Nasal cavity respiratory epithelium epithelial cell of viscerocranial mucosa (primary cell): Measurements from ENCODE around the gene ZBTB7B. TPM values are rescaled to one million over a fixed set of nuclear protein-coding genes. Genes with fewer than 3 reads are reported as not detected.

Source experiments
- total RNA-seq: library from RNA; depleted of rRNA; stranded (reverse); fragments of >200 nt; gene quantifications from 2 replicates; pipeline ENCODE4 v1.2.3, GENCODE V29; 2014

ZBTB7B gene
- 57.8 and 70.3 TPM in 2 replicates for total RNA-seq

DNA sequence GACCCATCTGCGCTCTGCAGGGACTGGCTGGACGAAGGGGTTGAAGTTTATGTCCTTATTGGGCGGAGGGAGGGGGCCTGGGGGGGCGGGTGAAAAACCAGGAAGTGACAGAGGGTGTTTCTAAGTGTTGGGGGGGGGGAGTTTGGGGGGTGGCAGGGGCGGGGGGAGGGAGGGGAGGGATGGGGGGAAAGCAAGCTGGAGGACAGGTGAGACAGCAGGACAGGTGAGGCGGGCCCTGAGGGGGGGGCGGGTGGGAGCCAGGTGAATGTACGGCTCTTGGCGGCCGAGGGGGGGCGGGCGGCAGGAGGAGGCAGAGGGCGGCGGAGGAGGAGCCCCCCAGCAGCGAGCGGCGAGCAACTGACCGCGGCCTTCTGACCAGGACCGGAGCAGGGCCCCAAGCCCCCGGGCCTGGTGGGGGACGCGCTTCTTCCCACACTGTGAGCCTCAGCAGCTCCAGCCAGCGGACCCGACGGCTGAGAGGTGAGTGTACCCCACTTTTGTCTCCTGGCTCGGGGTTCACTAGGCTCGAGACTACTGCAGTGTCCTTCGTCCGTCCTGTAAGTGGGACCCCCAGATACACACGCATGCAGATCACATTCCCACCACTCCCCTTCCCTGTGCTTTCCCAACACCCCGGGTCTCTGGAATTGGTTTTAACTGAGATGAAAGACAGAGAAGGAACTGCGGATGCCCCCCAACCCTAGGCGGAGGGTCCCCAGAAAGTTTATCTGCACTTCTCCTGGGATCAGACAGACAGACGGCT is at the start of gene ZBTB7B:
TSS of gene ZBTB7B (plus strand) at position 339 of the 763 bp plus-strand sequence. CDS start 11,859 bp downstream, outside the sequence.

DNA sequence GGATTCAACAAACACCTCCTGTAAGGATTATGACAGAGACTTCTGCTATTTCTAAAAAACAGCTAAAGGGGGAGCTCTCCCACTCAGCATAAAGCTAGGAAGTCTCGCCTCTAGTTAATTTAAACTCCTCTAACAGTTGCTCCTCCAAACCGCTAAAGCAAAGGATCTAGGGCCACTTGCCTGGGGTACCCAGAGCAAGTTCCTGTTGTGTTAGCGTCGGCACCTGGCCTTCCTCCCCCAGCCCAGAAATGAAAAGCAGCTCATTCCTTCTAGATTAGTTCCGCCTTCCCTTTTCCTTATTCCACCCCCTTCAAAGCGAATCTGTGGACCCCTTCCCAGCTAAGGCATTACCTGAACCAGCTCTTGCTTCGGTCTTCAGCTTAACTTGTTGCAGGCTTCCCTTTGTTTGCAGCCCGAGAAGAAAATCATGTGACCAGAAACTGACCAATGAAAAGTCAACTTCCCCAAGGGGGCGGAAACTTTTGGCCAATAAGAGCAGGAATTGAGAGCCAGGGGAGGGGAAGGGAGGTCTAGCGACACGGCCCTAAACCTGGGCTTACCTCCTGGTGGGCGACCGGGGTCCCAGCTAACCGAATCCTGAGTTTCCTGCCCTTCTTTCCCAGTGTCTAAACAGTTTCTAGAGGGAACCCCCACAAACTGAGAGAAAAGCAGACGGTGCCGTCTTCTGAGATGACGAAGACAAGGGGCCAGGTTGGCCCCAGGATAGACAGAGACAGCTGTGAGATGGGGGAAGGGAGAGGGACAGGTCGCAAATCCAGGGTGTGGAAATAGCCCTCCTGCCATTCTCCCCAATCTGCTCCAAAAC is 46.7 kb upstream of the ZBTB7B start, which contains the start of gene PBXIP1:
TSS of gene PBXIP1 (minus strand) at position 382 of the 826 bp plus-strand sequence. CDS start 2,378 bp downstream, outside the sequence.

DNA sequence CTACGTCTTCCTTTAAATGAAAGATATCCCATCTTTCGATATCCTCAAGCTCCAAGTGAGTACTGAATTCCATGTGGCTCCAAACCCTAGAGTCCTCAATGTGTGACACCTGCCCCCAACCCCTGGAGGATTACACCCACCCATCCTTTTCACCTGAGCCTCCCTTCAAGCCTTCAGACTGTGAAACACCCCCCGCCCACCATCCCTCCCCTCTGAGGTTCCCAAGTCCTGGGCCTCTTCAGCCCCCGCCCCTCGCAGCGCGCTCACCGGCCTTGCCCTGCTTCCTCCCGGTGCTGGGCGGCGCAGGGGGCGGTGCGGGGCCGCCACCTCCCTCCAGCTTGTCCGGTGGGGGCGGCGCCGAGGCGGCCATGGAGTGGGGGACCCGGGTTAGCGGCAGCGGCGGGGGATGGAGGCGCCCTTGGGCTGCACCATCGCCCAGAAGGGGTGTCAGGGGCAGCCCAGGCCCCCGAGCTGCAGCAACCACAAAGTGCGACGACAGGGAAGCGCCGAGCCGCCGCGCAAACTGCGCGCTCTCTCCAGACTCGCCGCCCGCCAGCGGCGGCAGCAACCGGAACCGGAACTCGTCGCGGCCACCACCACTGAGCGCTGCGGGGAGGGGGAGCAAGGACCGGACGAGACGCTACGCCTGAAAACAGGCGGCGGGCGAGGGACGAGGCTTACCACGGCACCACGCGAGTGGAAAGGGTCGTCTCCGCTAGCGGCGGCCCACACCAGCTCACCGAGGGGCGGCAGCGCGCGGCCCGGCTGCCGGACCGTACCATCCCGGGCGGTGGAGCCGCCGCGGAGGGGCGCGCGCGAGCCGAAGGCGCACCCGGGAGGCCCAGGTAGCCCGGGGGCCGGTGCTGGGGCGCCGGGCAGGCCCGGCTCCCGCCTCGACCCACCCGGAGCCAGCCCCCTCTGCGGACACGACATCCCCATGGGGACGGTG is 41.1 kb upstream of the ZBTB7B start, which contains the start of gene PYGO2:
TSS of gene PYGO2 (minus strand) at position 576 of the 949 bp plus-strand sequence. CDS start at position 370, 206 bp downstream.

DNA sequence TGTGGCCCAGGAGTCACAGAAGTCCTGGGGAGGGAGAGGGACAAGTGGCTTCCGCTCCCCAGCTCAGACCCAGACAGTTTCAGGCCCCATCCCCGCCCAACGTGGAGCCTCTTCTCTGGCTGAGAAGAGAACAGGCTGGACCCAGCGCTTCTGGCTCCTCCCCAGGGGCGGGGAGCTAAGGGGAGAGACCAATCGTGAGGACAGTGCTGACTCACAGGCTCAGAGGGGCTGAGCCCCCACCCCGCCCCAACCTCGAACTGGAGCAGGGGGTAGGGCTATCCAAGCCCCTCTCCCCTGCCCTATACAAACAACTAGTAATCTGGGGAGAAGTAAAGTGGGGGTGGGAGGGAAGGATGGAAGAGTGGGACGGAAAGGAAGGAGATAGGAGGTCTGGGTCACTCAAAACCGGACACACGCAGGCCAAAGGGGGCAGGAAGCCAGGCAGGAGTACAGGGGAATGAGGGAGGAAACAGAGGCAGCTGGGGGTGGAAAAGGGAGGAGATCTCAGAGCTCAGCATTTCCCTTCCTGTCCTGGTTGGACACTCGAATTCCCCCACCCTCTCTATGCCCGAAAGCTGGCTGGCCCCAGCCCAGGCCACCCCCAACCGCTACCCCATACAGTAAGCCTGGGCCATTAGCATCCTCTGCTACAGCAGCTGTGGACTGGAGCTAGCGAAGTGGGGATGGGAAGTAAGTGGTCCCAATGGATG is 31.8 kb upstream of the ZBTB7B start, which contains the start of gene SHC1:
TSS of gene SHC1 (minus strand) at position 117 of the 710 bp plus-strand sequence. CDS start 221 bp downstream, outside the sequence.

DNA sequence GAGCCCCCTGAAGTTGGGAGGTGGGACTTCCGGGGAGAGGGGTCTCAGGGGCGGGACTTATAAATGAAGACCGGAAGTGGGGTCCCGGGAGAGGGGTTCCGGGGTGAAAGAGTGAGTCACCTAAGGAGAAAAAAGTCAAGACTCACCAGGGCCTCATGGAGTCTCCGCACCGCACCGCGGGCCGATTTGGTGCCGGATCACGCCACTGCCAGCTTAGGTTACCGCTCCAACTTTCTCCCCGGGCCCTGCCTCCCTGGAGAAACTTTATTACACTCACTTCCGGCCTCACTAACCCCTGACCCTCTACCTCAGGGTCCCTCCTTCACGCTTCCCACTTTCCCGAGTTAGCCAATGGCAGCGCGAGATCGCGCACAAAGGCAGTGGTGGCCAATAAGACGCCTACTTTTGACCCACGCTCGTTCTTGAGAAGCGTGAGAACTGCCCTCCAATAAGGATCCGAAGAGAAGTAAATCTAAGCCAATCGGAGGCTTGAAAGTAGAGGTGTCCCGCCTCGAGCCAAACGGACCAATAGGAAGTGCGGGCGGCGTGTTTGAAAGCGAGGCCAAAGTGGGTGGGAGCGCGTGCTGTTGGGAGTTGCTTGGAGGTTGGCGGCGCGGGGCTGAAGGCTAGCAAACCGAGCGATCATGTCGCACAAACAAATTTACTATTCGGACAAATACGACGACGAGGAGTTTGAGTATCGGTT is 28.3 kb upstream of the ZBTB7B start, which contains the start of gene CKS1B:
TSS of gene CKS1B (plus strand) at position 580 of the 706 bp plus-strand sequence. CDS start at position 645, 65 bp downstream.

DNA sequence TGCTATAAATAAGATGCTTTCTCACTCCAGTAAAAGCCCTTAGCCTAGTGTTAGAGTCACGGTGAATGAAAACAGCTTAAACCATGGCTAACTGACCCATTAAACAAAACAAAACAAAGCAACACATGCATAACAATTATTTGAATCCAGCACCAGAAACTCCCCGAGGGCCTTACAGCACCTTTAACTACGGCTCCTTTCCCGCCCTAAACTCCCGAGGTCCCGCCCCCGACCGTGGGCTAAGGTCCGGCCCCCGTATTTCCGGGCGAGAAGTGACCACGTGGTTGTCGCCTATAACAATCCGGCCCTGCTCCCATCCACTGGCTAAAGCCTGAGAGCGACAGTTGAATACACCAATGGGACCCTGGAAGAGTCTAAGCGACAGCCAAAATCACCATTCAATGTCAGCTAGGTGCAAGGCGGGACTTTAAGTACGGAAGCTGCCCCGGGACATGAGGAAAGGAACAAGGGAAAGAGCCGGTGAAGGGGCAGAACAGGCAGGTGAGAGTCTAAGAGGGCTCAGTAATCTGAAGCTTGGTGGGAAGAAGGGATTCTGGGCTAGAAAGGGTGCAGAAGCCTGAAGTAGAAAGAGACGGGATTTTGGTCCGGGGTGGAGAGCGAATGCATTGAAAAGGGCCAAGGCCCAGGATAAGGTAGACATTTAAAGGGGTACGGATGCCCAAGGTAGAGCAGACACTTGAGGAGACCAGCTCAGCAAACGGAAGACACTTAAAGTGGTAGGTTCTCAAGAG is 19.5 kb upstream of the ZBTB7B start, which contains the start of gene FLAD1:
TSS of gene FLAD1 (plus strand) at position 448 of the 752 bp plus-strand sequence. CDS start 351 bp downstream, outside the sequence.

DNA sequence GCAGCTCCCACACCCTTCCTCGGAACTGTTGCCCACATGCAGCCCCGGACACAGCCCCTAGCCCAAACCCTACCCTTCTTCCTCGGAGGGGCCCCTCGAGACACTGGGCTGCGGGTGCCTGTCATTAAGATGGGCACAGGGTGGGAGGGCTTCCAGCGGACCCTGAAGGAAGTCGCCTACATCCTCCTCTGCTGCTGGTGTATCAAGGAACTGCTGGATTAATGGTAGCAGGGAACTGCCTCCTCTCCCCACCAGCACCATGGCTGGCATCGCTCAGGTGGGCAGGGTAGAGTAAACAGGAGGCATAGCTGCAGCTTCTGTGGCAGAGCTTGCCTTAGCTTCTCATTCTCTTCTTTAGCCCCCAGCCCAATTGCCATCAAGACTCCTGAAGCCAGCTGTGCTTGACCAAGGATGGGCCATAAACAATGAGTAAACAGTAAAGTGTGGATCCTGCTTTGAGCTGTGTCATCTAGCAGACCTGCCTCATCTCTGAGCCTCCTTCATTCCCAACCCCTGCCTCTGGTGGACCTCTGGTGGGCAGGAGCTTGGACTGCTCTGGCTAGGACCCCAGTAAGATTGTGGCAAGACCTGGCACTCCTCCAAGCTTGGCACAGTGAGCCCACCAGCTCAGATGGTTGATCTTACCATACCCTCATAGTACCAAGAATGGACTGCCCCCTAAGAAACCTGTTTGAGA is 8.9 kb upstream of the ZBTB7B start, which contains the start of gene LENEP:
TSS of gene LENEP (plus strand) at position 15 of the 697 bp plus-strand sequence. CDS start at position 37, 22 bp downstream.

DNA sequence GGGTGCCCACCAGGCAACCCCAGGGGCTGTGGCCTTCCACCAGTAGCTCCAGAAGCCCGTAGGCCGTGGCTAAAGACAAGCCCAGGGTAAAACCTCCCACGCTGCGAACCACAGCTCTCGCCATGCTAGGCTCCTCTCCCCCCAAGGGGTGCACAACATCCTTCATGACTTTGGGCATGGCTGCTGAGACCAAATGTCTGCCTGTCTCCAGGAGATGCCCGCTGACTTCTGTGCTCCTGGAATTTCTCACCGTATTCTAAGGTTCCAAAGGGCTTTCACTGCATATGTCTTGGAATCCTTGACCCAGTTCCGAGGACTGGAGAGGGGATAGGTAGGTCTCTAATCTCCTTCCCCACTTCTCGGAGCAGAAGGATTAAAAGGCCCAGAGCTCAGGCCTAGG is 30.9 kb downstream of the ZBTB7B start, which contains the start of the genes DCST1 and DCST2:
TSS of gene DCST1 (plus strand) at position 301 of the 400 bp plus-strand sequence. CDS start 213 bp downstream, outside the sequence.
TSS of gene DCST2 (minus strand) at position 258 of the 400 bp plus-strand sequence. CDS start at position 178, 80 bp downstream.

DNA sequence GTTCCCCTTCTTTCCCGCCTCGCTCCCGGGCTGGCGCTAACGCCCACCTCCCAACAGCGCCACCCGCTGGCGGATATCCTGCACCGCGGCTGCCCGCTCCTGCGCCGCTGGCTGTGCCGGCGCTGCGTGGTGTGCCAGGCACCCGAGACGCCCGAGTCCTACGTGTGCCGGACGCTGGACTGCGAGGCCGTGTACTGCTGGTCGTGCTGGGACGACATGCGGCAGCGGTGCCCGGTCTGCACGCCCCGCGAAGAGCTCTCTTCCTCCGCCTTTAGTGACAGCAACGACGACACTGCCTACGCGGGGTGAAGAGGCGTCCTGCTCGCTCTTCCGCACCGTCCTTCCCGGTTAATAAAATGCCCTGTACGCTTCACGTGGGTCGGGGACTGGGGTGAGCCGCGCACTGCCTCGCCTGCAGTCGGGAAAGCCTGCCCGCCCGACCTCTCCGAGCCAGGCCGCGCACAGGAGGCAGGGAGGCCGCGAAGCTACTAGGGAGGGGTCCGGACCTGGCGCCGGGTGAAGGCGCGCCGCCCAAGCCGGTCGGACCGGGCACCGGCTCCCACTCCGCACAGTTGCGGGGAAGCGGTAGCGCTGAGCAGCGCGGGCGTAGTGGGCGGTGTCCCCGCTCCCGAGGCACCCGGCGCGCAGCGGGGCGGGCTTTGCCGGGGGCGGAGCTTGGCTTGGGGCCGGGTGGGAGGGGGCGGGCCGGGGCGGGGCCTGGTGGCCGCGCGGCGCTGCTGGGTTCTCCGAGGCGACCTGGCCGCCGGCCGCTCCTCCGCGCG is 48.1 kb downstream of the ZBTB7B start, which contains the start of gene ADAM15:
TSS of gene ADAM15 (plus strand) at position 757 of the 782 bp plus-strand sequence. CDS start 71 bp downstream, outside the sequence.

DNA sequence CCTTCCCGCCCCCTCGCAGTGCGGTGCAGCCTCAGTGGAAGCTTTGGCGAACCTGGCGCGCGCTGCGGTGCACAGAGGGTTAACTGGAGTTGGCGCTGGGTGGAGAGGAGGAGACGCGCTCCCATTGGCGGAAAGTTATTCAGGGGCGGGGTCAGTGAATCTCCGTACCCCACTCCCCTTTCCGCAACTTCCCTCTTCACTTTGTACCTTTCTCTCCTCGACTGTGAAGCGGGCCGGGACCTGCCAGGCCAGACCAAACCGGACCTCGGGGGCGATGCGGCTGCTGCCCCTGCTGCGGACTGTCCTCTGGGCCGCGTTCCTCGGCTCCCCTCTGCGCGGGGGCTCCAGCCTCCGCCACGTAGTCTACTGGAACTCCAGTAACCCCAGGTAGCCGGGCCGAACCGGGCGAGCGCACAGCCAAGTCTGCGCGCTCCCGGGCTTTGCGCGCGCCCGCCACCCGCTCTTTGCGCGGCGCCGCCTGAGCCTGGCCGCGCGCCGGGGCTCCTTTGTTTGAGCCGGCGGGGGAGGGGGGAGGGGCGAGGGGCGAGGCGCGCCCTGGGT is 61.0 kb downstream of the ZBTB7B start, which contains the start of gene EFNA4:
TSS of gene EFNA4 (plus strand) at position 191 of the 561 bp plus-strand sequence. CDS start at position 275, 84 bp downstream.

Other genes with a start within 250 kb of the ZBTB7B start
- gene KCNN3, start 132.5 kb upstream of the ZBTB7B start, total RNA-seq: not detected in 2 replicates
- 14.7 and 14.8 TPM in 2 replicates for gene PMVK, start 66.1 kb upstream of the ZBTB7B start, total RNA-seq
- 22.6 and 72.8 TPM in 2 replicates for gene PBXIP1, start 46.7 kb upstream of the ZBTB7B start, total RNA-seq
- 11.6 and 15.4 TPM in 2 replicates for gene PYGO2, start 41.0 kb upstream of the ZBTB7B start, total RNA-seq
- 216 and 401 TPM in 2 replicates for gene SHC1, start 32.1 kb upstream of the ZBTB7B start, total RNA-seq
- 27.0 and 58.1 TPM in 2 replicates for gene CKS1B, start 28.1 kb upstream of the ZBTB7B start, total RNA-seq
- 49.9 and 57.1 TPM in 2 replicates for gene FLAD1, start 19.5 kb upstream of the ZBTB7B start, total RNA-seq
- gene LENEP, start 9.2 kb upstream of the ZBTB7B start, total RNA-seq: 1.00 TPM in 1 of 2 replicates, not detected in the other
- 0.34 and 0.36 TPM in 2 replicates for gene DCST2, start 31.0 kb downstream of the ZBTB7B start, total RNA-seq
- gene DCST1, start 31.0 kb downstream of the ZBTB7B start, total RNA-seq: not detected in 2 replicates
- 178 and 228 TPM in 2 replicates for gene ADAM15, start 48.5 kb downstream of the ZBTB7B start, total RNA-seq
- 5.5 and 8.8 TPM in 2 replicates for gene EFNA4, start 60.9 kb downstream of the ZBTB7B start, total RNA-seq
- gene EFNA3, start 76.0 kb downstream of the ZBTB7B start, total RNA-seq: 4.1 and 8.4 TPM in 2 replicates
- gene EFNA1, start 125.1 kb downstream of the ZBTB7B start, total RNA-seq: 17.4 and 73.1 TPM in 2 replicates
- gene SLC50A1, start 133.1 kb downstream of the ZBTB7B start, total RNA-seq: 46.0 and 177 TPM in 2 replicates
- 8.5 and 22.2 TPM in 2 replicates for gene DPM3, start 137.7 kb downstream of the ZBTB7B start, total RNA-seq
- gene KRTCAP2, start 170.5 kb downstream of the ZBTB7B start, total RNA-seq: 92.3 and 125 TPM in 2 replicates
- gene TRIM46, start 171.0 kb downstream of the ZBTB7B start, total RNA-seq: 0.34 and 1.3 TPM in 2 replicates
- gene THBS3, start 205.1 kb downstream of the ZBTB7B start, total RNA-seq: 11.3 and 19.6 TPM in 2 replicates
- 25.9 and 49.2 TPM in 2 replicates for gene MTX1, start 205.9 kb downstream of the ZBTB7B start, total RNA-seq